LNCAP (cell line): ENCODE results near the gene MYO15A.

Source experiments
- TF ChIP-seq, protein P1 (sequence below): fragments of 450-650 bp; IDR thresholded peaks from 2 replicates; pipeline ENCODE4 v1.5.1; 2017; ENCODE audit warnings: mild to moderate bottlenecking

Gene MYO15A

GRCh38 chr17:18105595-18105994, 3.0 kb upstream of the MYO15A start:
- TF ChIP-seq, protein P1, sequence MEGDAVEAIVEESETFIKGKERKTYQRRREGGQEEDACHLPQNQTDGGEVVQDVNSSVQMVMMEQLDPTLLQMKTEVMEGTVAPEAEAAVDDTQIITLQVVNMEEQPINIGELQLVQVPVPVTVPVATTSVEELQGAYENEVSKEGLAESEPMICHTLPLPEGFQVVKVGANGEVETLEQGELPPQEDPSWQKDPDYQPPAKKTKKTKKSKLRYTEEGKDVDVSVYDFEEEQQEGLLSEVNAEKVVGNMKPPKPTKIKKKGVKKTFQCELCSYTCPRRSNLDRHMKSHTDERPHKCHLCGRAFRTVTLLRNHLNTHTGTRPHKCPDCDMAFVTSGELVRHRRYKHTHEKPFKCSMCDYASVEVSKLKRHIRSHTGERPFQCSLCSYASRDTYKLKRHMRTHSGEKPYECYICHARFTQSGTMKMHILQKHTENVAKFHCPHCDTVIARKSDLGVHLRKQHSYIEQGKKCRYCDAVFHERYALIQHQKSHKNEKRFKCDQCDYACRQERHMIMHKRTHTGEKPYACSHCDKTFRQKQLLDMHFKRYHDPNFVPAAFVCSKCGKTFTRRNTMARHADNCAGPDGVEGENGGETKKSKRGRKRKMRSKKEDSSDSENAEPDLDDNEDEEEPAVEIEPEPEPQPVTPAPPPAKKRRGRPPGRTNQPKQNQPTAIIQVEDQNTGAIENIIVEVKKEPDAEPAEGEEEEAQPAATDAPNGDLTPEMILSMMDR: no peak

- TF ChIP-seq, protein P1: no peak
These were observed 2.3 kb upstream of the MYO15A start for GRCh38 chr17:18106211-18106610.

GRCh38 chr17:18107061-18107790, 1.3 kb upstream of the MYO15A start:
- TF ChIP-seq, protein P1: no peak

DNA sequence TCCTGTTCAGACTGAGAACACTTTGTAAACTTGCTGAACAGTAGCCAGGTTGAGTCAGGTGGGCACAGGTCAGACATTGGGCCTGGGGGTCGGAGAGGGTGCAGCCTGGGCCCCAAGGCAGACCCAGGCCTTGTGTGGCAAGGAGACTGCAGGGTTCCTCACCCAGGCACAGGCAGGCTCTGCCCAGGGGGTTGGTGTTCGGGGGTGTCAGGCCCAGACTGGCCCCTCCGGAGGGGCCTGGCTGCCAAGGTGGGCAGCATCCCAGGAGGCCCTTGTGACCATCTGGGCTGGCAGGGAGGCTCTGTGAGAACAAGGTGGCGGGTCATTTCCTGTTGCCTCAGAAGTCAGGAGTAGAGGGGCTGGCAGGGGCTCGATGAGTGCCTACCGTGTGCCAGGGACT, 585 bp upstream of the MYO15A start:
- TF ChIP-seq, protein P1: no peak

DNA sequence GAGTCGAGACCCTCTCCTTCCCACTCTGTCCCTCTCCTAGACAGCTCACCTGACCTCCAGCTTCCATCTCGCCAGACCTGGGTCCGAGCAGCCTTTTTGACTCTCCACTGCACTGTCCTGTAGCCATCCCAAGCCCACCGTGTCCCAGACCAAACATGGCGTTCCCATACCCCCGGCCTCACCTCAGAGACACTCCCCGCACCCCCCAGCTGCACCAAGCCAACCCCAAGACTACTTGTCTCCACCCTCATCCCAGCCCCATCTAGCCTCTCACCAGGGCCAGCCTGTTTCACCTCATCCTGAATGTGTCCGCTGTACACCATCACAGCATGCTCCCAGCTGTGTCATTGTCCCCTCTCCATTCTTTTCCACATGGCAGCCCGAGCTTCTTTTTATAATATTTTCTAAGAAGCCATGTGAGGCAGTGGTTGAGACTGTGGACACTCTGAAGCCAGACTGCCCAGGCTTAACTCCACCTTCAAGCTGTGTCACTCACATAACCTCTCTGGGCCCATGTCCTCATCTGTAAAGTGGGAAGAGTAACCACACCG, 1.5 kb downstream of the MYO15A start:
- TF ChIP-seq, protein P1: no peak

DNA sequence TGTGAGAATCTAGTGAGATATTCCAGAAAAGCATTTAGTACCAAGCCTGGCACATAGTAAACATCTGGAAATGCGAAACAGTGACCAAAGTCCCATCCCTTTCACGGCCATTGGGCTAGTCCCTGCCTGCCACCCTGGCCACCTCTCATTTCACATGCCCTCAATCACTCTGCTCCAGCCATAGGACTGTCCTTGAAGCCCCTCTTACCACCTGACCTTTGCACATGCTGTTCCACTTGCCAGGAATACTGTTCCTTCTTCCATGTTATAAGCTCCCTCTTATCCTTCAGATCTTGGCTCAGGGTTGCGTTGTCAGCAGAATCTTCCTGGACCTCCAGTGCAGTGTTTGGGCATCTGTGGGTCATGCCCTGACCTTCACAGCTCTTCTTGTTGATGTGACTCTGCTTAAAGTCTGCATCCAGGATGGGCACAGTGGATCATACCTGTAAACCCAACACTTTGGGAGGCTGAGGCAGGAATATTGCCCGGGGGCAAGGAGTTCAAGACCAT, 2.1 kb downstream of the MYO15A start:
- TF ChIP-seq, protein P1: no peak

- TF ChIP-seq, protein P1: no peak
These were observed 2.9 kb downstream of the MYO15A start for GRCh38 chr17:18111330-18111971.
